Measurements from ENCODE around the gene TMPRSS6. TPM values are rescaled to one million over a fixed set of nuclear protein-coding genes. Genes with fewer than 3 reads are reported as not detected.

TMPRSS6 gene
- polyA plus RNA-seq, 3 donors: not detected

GRCh38 chr22:37028692-37029674 is 80.5 kb downstream of the TMPRSS6 start:
- peaks cover 0 to 7% (median 0%) of the 10 kb centered on the region in 3 donors for H3K27me3 Mint-ChIP-seq (ENCODE audit: low read depth in 3 of 3)
- peaks cover 31 to 61% of the 10 kb centered on the region in 2 donors for H3K36me3 ChIP-seq (replicated peaks in 1 of 2; ENCODE audit: control insufficient read depth in 1 of 2, insufficient read depth in 2 of 2, low read length in 2 of 2)
- intact Hi-C loops (cut with micrococcal nuclease): no loop called here

More at GRCh38 chr22:37028692-37029674, 80.5 kb downstream of the TMPRSS6 start:
- no peaks in the 10 kb centered on the region for H3K27me3 ChIP-seq (ENCODE audit: control insufficient read depth in 2 of 2, insufficient read depth in 2 of 2, low read length in 2 of 2)
- Mint-ChIP-seq H3K4me3 (no peak overlapping the region), H3K4me1 (peaks cover 26% of the 10 kb centered on the region), H3K9me3 (peaks cover 0 to 3% (median 0%) of the 10 kb centered on the region in 7 donors), H3K27ac (no peak overlapping the region), H3K36me3 (peaks cover 36 to 55% of the 10 kb centered on the region in 2 donors)
- H3K4me1 ChIP-seq (ENCODE audit: control insufficient read depth in 1 of 2, insufficient read depth in 2 of 2, low read length in 2 of 2): peaks cover 21% of the 10 kb centered on the region in 2 donors
- no peak for TF ChIP-seq CTCF (IDR thresholded peaks at IDR 0.05)
- no peaks in the 10 kb centered on the region for H3K9me3 ChIP-seq (replicated peaks in 1 of 2; ENCODE audit: control insufficient read depth in 1 of 2, insufficient read depth in 1 of 2, low read length in 2 of 2)
- no peak overlapping the region for H3K9ac ChIP-seq (ENCODE audit: insufficient read depth, low read length, poor library complexity, severe bottlenecking)
- no peak overlapping the region for H2AFZ ChIP-seq (ENCODE audit: insufficient read depth, low read depth, low read length, poor library complexity, severe bottlenecking)
- no peak overlapping the region for H3K27ac ChIP-seq (ENCODE audit: low read depth in 1 of 2, low read length in 2 of 2)
- no peak overlapping the region for H3K4me2 ChIP-seq (replicated peaks; ENCODE audit: extremely low read depth, low read length, poor library complexity, severe bottlenecking)
- H4K20me1 ChIP-seq (ENCODE audit: insufficient read depth, low read length): no peaks in the 10 kb centered on the region
- no peak for DNase-seq
- WGBS (ENCODE audit: insufficient coverage): 97% methylated on average over 20 of the region's 22 CpGs
- H3K79me2 ChIP-seq (ENCODE audit: insufficient read depth, low read length): no peaks in the 10 kb centered on the region
- no peak overlapping the region for H3K4me3 ChIP-seq (replicated peaks in 1 of 3; ENCODE audit: low read depth in 2 of 3, low read length in 3 of 3)

All from CD14-positive monocyte (primary cell).